ENCODE results near the gene SMKR1. TPM values are rescaled to one million over a fixed set of nuclear protein-coding genes. Genes with fewer than 3 reads are reported as not detected.

SMKR1 gene
- total and polyA plus RNA-seq, 5 donors from 2014 or later: 0.26 to 3.6 (median 1.3) TPM; not detected in 2

- Mint-ChIP-seq H3K27ac (peak overlapping the region in 2 of 3 donors; percentile 32 to 70), H3K27me3 (peaks cover 5% of the 10 kb centered on the region), H3K4me3 (peak overlapping the region in 2 of 4 donors; percentile 33 to 53), H3K36me3 (no peaks in the 10 kb centered on the region), H3K4me1 (peaks cover 5 to 18% (median 8%) of the 10 kb centered on the region in 4 donors), H3K9me3 (peaks cover 0 to 1% (median 0%) of the 10 kb centered on the region in 7 donors)
- Histone ChIP-seq H3K27ac (ENCODE audit: insufficient read depth, low read length, poor library complexity, severe bottlenecking) (no peak overlapping the region), H3K4me1 (ENCODE audit: control insufficient read depth, insufficient read depth, low read length, poor library complexity, severe bottlenecking) (peaks cover 15% of the 10 kb centered on the region), H3K4me3 (ENCODE audit: low read depth, low read length) (no peak overlapping the region), H3K27me3 (ENCODE audit: control insufficient read depth, insufficient read depth, low read length) (no peaks in the 10 kb centered on the region), H3K36me3 (ENCODE audit: control insufficient read depth, insufficient read depth, low read length) (no peaks in the 10 kb centered on the region), H3K9me3 (ENCODE audit: control insufficient read depth in 2 of 2, low read length in 2 of 2) (no peaks in the 10 kb centered on the region)
- no peak for DNase-seq
- ATAC-seq (ENCODE audit: low read depth in 2 of 2): no peak
Measured at GRCh38 chr7:129499999-129500398, 2.3 kb upstream of the SMKR1 start.

- Mint-ChIP-seq H3K36me3 (no peaks in the 10 kb centered on the region), H3K4me1 (peaks cover 5 to 18% (median 6%) of the 10 kb centered on the region in 4 donors), H3K4me3 (peak overlapping the region; percentile 89 to 96 (median 90)), H3K9me3 (peaks cover 0 to 1% (median 0%) of the 10 kb centered on the region in 7 donors), H3K27me3 (peaks cover 2% of the 10 kb centered on the region), H3K27ac (peak overlapping the region in 2 of 3 donors; percentile 69 to 89)
- Histone ChIP-seq H3K27me3 (ENCODE audit: control insufficient read depth, insufficient read depth, low read length) (no peaks in the 10 kb centered on the region), H3K9me3 (ENCODE audit: control insufficient read depth in 2 of 2, low read length in 2 of 2) (no peaks in the 10 kb centered on the region), H3K4me3 (ENCODE audit: low read depth, low read length) (no peak overlapping the region), H3K36me3 (ENCODE audit: control insufficient read depth, insufficient read depth, low read length) (no peaks in the 10 kb centered on the region), H3K27ac (ENCODE audit: insufficient read depth, low read length, poor library complexity, severe bottlenecking) (no peak overlapping the region), H3K4me1 (ENCODE audit: control insufficient read depth, insufficient read depth, low read length, poor library complexity, severe bottlenecking) (peaks cover 15% of the 10 kb centered on the region)
- ATAC-seq (ENCODE audit: low read depth in 2 of 2) (no peak), DNase-seq (peak in 1 of 3 donors; percentile 9)
Measured at GRCh38 chr7:129502708-129503685, 666 bp downstream of the SMKR1 start.

- ATAC-seq (ENCODE audit: low read depth in 2 of 2): no peak
- Histone ChIP-seq H3K4me1 (ENCODE audit: control insufficient read depth, insufficient read depth, low read length, poor library complexity, severe bottlenecking) (peaks cover 15% of the 10 kb centered on the region), H3K36me3 (ENCODE audit: control insufficient read depth, insufficient read depth, low read length) (no peaks in the 10 kb centered on the region), H3K27me3 (ENCODE audit: control insufficient read depth, insufficient read depth, low read length) (no peaks in the 10 kb centered on the region), H3K27ac (ENCODE audit: insufficient read depth, low read length, poor library complexity, severe bottlenecking) (no peak overlapping the region), H3K9me3 (ENCODE audit: control insufficient read depth in 2 of 2, low read length in 2 of 2) (no peaks in the 10 kb centered on the region), H3K4me3 (ENCODE audit: low read depth, low read length) (no peak overlapping the region)
- H3K27ac Mint-ChIP-seq: peak overlapping the region in 2 of 3 donors; percentile 69 to 89
- H3K36me3 Mint-ChIP-seq: no peaks in the 10 kb centered on the region
- peaks cover 5 to 18% (median 6%) of the 10 kb centered on the region in 4 donors for H3K4me1 Mint-ChIP-seq
- no peaks in the 10 kb centered on the region for H3K9me3 Mint-ChIP-seq
- no peaks in the 10 kb centered on the region for H3K27me3 Mint-ChIP-seq
- peak overlapping the region; percentile 89 to 96 (median 90) for H3K4me3 Mint-ChIP-seq
- no peak for DNase-seq
Measured at GRCh38 chr7:129503725-129504124, 1.4 kb downstream of the SMKR1 start.

- Mint-ChIP-seq H3K36me3 (no peaks in the 10 kb centered on the region), H3K27ac (no peak overlapping the region)
Measured at GRCh38 chr7:129512192-129512591, 9.9 kb downstream of the SMKR1 start.

DNA sequence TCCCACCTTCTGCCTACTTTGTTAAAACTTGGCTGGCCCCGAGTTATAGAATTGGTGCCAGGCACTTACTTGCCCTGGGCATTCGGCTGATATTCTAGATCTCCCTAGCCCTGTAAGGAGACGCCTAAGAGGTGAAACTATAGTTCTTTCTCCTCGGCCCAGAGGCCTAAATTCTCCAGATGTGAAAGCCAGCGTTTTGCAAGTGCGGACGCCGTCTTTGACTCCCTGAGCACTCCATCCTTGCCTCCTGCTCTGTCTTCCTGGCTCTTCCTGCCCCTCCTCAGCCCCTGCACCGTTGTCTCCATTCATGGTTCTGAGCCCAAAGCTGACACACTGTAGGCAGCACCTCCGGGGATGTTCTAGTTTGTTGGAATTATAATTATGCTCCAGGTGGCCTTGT is 11.2 kb downstream of the SMKR1 start:
- no peaks in the 10 kb centered on the region for H3K4me1 ChIP-seq (ENCODE audit: control insufficient read depth, insufficient read depth, low read length, poor library complexity, severe bottlenecking)
- ATAC-seq (ENCODE audit: low read depth in 2 of 2) (no peak), DNase-seq (no peak)
- peaks cover 21% of the 10 kb centered on the region for H3K27me3 Mint-ChIP-seq
- H3K4me1 Mint-ChIP-seq: peaks cover 0 to 5% (median 0%) of the 10 kb centered on the region in 4 donors
- no peak overlapping the region for H3K4me3 ChIP-seq (ENCODE audit: low read depth, low read length)
- no peak overlapping the region for H3K27ac ChIP-seq (ENCODE audit: insufficient read depth, low read length, poor library complexity, severe bottlenecking)
- no peaks in the 10 kb centered on the region for H3K36me3 ChIP-seq (ENCODE audit: control insufficient read depth, insufficient read depth, low read length)
- H3K4me3 Mint-ChIP-seq: no peak overlapping the region
- no peak overlapping the region for H3K27ac Mint-ChIP-seq
- no peaks in the 10 kb centered on the region for H3K27me3 ChIP-seq (ENCODE audit: control insufficient read depth, insufficient read depth, low read length)
- peaks cover 0 to 1% (median 0%) of the 10 kb centered on the region in 7 donors for H3K9me3 Mint-ChIP-seq
- no peaks in the 10 kb centered on the region for H3K9me3 ChIP-seq (ENCODE audit: control insufficient read depth in 2 of 2, low read length in 2 of 2)
- H3K36me3 Mint-ChIP-seq: no peaks in the 10 kb centered on the region

More at GRCh38 chr7:129512192-129512591, 9.9 kb downstream of the SMKR1 start:
- Histone ChIP-seq H3K36me3 (ENCODE audit: control insufficient read depth, insufficient read depth, low read length) (no peaks in the 10 kb centered on the region), H3K27ac (ENCODE audit: insufficient read depth, low read length, poor library complexity, severe bottlenecking) (no peak overlapping the region), H3K4me1 (ENCODE audit: control insufficient read depth, insufficient read depth, low read length, poor library complexity, severe bottlenecking) (no peaks in the 10 kb centered on the region), H3K27me3 (ENCODE audit: control insufficient read depth, insufficient read depth, low read length) (no peaks in the 10 kb centered on the region), H3K9me3 (ENCODE audit: control insufficient read depth in 2 of 2, low read length in 2 of 2) (no peaks in the 10 kb centered on the region), H3K4me3 (ENCODE audit: low read depth, low read length) (no peak overlapping the region)
- ATAC-seq (ENCODE audit: low read depth in 2 of 2) (no peak), DNase-seq (no peak)
- peaks cover 0 to 5% (median 0%) of the 10 kb centered on the region in 4 donors for H3K4me1 Mint-ChIP-seq
- H3K27me3 Mint-ChIP-seq: peaks cover 12% of the 10 kb centered on the region
- no peak overlapping the region for H3K4me3 Mint-ChIP-seq
- peaks cover 0 to 1% (median 0%) of the 10 kb centered on the region in 7 donors for H3K9me3 Mint-ChIP-seq

- no peaks in the 10 kb centered on the region for H3K36me3 ChIP-seq (ENCODE audit: control insufficient read depth, insufficient read depth, low read length)
- ATAC-seq (ENCODE audit: low read depth in 2 of 2): no peak
- H3K4me3 Mint-ChIP-seq: no peak overlapping the region
- DNase-seq: no peak
- H3K27me3 ChIP-seq (ENCODE audit: control insufficient read depth, insufficient read depth, low read length): no peaks in the 10 kb centered on the region
- H3K9me3 Mint-ChIP-seq: peaks cover 0 to 1% (median 0%) of the 10 kb centered on the region in 7 donors
- H3K27ac Mint-ChIP-seq: no peak overlapping the region
- no peaks in the 10 kb centered on the region for H3K9me3 ChIP-seq (ENCODE audit: control insufficient read depth in 2 of 2, low read length in 2 of 2)
- H3K4me1 Mint-ChIP-seq: peaks cover 0 to 5% (median 0%) of the 10 kb centered on the region in 4 donors
- no peaks in the 10 kb centered on the region for H3K4me1 ChIP-seq (ENCODE audit: control insufficient read depth, insufficient read depth, low read length, poor library complexity, severe bottlenecking)
- no peaks in the 10 kb centered on the region for H3K36me3 Mint-ChIP-seq
- no peak overlapping the region for H3K27ac ChIP-seq (ENCODE audit: insufficient read depth, low read length, poor library complexity, severe bottlenecking)
- no peak overlapping the region for H3K4me3 ChIP-seq (ENCODE audit: low read depth, low read length)
- H3K27me3 Mint-ChIP-seq: peaks cover 21% of the 10 kb centered on the region
Measured at GRCh38 chr7:129514683-129515082, 12.4 kb downstream of the SMKR1 start.

DNA sequence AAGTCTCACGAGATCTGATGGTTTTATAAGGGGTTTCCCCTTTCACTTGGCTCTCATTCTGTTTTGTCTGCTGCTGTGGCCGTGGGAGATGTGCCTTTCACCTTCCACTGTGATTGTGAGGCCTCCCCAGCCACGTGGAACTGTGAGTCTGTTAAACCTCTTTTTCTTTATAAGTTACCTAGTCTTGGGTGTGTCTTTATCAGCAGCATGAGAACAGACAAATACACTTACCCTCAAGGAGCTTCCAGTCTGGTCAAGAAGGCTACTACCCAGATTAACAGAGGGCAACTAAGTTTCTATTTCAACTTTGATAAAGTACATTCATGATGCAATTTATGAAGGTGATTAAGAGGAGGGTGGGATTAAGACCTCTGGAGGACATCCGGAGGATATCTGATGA is 13.1 kb downstream of the SMKR1 start:
- DNase-seq (no peak), ATAC-seq (ENCODE audit: low read depth in 2 of 2) (no peak)
- Histone ChIP-seq H3K9me3 (ENCODE audit: control insufficient read depth in 2 of 2, low read length in 2 of 2) (no peaks in the 10 kb centered on the region), H3K4me1 (ENCODE audit: control insufficient read depth, insufficient read depth, low read length, poor library complexity, severe bottlenecking) (no peaks in the 10 kb centered on the region), H3K27ac (ENCODE audit: insufficient read depth, low read length, poor library complexity, severe bottlenecking) (no peak overlapping the region), H3K27me3 (ENCODE audit: control insufficient read depth, insufficient read depth, low read length) (no peaks in the 10 kb centered on the region), H3K36me3 (ENCODE audit: control insufficient read depth, insufficient read depth, low read length) (no peaks in the 10 kb centered on the region), H3K4me3 (ENCODE audit: low read depth, low read length) (no peak overlapping the region)
- Mint-ChIP-seq H3K36me3 (no peaks in the 10 kb centered on the region), H3K27ac (no peak overlapping the region), H3K9me3 (peaks cover 0 to 1% (median 0%) of the 10 kb centered on the region in 7 donors), H3K4me3 (no peak overlapping the region), H3K27me3 (peaks cover 19% of the 10 kb centered on the region), H3K4me1 (peaks cover 0 to 5% (median 0%) of the 10 kb centered on the region in 4 donors)
